Measurements from ENCODE around the gene B4GAT1. TPM values are rescaled to one million over a fixed set of nuclear protein-coding genes. Genes with fewer than 3 reads are reported as not detected.

The B4GAT1 gene
- total and polyA plus RNA-seq, 9 of the 15 experiments (the other 6 are each of a cell fraction or from before 2014, with no cell fraction given): 0.86 to 9.5 (median 3.8) TPM

DNA sequence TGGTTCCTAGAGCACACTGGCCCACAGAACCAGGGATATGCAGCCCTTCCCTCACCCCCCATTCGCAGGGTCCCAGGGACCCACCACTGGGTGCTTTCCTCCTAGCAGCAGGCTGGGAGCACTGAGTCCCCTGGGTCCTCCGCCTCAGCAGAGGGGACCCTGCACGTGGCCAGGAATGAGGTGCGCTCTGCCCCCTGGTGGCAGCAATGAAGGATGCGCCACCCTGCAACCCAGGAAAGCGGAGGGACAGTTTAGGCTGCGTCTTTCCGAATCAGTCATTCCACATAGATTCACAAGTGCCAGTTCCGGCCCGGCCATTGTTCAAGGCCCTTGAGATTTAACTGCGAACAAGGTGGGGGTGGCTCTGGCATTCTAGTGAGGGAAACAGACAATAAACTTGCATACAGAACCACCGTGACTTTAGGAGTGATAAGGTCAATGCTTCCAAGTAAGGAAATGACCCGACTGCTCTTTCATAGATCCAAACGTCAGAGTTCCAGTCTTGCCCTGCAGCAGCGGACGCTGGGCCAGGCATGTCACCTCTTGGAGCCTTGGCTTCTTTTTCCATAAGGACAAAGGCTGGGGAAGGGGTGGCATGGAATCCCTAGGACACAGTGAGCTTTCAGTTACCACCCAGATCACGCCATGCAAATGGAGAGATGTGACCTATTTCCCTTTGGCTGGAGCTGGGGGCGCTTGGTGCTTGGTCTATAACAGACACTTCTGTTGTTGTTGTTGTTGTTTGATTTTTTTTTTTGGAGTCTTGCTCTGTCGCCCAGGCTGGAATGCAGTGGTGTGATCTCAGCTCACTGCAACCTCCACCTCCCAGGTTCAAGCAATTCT is 18.9 kb downstream of the B4GAT1 start (continued):
- peak in 1 of 2 experiments; percentile 60; a peak in 1 of 4 replicates for TF ChIP-seq HDAC1 (IDR thresholded peaks at IDR 0.05)
- TF ChIP-seq, protein P1, sequence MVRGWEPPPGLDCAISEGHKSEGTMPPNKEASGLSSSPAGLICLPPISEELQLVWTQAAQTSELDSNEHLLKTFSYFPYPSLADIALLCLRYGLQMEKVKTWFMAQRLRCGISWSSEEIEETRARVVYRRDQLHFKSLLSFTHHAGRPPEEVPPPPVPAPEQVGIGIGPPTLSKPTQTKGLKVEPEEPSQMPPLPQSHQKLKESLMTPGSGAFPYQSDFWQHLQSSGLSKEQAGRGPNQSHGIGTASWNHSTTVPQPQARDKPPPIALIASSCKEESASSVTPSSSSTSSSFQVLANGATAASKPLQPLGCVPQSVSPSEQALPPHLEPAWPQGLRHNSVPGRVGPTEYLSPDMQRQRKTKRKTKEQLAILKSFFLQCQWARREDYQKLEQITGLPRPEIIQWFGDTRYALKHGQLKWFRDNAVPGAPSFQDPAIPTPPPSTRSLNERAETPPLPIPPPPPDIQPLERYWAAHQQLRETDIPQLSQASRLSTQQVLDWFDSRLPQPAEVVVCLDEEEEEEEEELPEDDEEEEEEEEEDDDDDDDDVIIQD (CRISPR knock-in tag; IDR thresholded peaks at IDR 0.05): no peak
- no peak for TF ChIP-seq MEF2A (IDR thresholded peaks at IDR 0.05; ENCODE audit: control insufficient read depth, low read depth, low read length)
- TF ChIP-seq, protein P2, sequence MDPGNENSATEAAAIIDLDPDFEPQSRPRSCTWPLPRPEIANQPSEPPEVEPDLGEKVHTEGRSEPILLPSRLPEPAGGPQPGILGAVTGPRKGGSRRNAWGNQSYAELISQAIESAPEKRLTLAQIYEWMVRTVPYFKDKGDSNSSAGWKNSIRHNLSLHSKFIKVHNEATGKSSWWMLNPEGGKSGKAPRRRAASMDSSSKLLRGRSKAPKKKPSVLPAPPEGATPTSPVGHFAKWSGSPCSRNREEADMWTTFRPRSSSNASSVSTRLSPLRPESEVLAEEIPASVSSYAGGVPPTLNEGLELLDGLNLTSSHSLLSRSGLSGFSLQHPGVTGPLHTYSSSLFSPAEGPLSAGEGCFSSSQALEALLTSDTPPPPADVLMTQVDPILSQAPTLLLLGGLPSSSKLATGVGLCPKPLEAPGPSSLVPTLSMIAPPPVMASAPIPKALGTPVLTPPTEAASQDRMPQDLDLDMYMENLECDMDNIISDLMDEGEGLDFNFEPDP (CRISPR knock-in tag; IDR thresholded peaks at IDR 0.05): no peak
- 0 out of 2 replicates have a peak, but pooled peaks have one; percentile 20 for TF ChIP-seq SMARCA4 (IDR thresholded peaks at IDR 0.05)
- TF ChIP-seq ZC3H11A (IDR thresholded peaks at IDR 0.05; ENCODE audit: low read depth, low read length): no peak
- TF ChIP-seq KLF6 (CRISPR knock-in tag; IDR thresholded peaks at IDR 0.05; ENCODE audit: borderline replicate concordance): peak; percentile 46; the same call in 1 of the 2 replicates
- no peak for TF ChIP-seq NR4A1 (CRISPR knock-in tag; IDR thresholded peaks at IDR 0.05)
- TF ChIP-seq NR4A1 (tag; IDR thresholded peaks at IDR 0.05): no peak
- TF ChIP-seq TBL1XR1 (IDR thresholded peaks at IDR 0.05; ENCODE audit: low read length in 2 of 2): no peak
- TF ChIP-seq YBX1 (IDR thresholded peaks at IDR 0.05): no peak
- TF ChIP-seq, protein P3, sequence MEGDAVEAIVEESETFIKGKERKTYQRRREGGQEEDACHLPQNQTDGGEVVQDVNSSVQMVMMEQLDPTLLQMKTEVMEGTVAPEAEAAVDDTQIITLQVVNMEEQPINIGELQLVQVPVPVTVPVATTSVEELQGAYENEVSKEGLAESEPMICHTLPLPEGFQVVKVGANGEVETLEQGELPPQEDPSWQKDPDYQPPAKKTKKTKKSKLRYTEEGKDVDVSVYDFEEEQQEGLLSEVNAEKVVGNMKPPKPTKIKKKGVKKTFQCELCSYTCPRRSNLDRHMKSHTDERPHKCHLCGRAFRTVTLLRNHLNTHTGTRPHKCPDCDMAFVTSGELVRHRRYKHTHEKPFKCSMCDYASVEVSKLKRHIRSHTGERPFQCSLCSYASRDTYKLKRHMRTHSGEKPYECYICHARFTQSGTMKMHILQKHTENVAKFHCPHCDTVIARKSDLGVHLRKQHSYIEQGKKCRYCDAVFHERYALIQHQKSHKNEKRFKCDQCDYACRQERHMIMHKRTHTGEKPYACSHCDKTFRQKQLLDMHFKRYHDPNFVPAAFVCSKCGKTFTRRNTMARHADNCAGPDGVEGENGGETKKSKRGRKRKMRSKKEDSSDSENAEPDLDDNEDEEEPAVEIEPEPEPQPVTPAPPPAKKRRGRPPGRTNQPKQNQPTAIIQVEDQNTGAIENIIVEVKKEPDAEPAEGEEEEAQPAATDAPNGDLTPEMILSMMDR (IDR thresholded peaks at IDR 0.05 in 2 of 3, conservative IDR thresholded peaks at IDR 0.05 in 1 of 3; ENCODE audit: insufficient read depth in 2 of 3, low read depth in 1 of 3, low read length in 3 of 3): peak; percentile 92 to 95 (median 94)
- TF ChIP-seq CBX1 (IDR thresholded peaks at IDR 0.05; ENCODE audit: low read depth): no peak
- TF ChIP-seq CEBPB (tag; IDR thresholded peaks at IDR 0.05): no peak
- TF ChIP-seq FOXJ3 (CRISPR knock-in tag; IDR thresholded peaks at IDR 0.05): no peak
- TF ChIP-seq KAT8 (IDR thresholded peaks at IDR 0.05; ENCODE audit: low read depth): no peak
- TF ChIP-seq ILF3 (IDR thresholded peaks at IDR 0.05; ENCODE audit: borderline replicate concordance): no peak
- no peak for TF ChIP-seq SLC30A9 (CRISPR knock-in tag; IDR thresholded peaks at IDR 0.05)
- TF ChIP-seq ZKSCAN1 (IDR thresholded peaks at IDR 0.05; ENCODE audit: low read depth, low read length): no peak
- TF ChIP-seq, protein P4, sequence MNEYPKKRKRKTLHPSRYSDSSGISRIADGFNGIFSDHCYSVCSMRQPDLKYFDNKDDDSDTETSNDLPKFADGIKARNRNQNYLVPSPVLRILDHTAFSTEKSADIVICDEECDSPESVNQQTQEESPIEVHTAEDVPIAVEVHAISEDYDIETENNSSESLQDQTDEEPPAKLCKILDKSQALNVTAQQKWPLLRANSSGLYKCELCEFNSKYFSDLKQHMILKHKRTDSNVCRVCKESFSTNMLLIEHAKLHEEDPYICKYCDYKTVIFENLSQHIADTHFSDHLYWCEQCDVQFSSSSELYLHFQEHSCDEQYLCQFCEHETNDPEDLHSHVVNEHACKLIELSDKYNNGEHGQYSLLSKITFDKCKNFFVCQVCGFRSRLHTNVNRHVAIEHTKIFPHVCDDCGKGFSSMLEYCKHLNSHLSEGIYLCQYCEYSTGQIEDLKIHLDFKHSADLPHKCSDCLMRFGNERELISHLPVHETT (CRISPR knock-in tag; conservative IDR thresholded peaks at IDR 0.05 in 1 of 2, IDR thresholded peaks at IDR 0.05 in 1 of 2): 0 out of 4 replicates have a peak, but pooled peaks of 1 of the 2 experiments have one; percentile 22
- TF ChIP-seq RFX1 (IDR thresholded peaks at IDR 0.05): no peak
